Esophagus muscularis mucosa (tissue), 4 donors: ENCODE measurements around the gene RUVBL2. TPM values are rescaled to one million over a fixed set of nuclear protein-coding genes. Genes with fewer than 3 reads are reported as not detected.

ENCODE experiments used
- DNase-seq: peaks from one replicate; pipeline ENCODE4 v3.0.0-alpha.2; 2017; ENCODE audit errors: extremely low spot score
- H3K27ac ChIP-seq, 4 donors: fragments of 200-600 bp; sonication (generic); replicated peaks in 1 of 4; 1 replicate in 3 of 4; 2 replicates in 1 of 4; pipeline ENCODE4 v1.5.1; 2016 to 2019; ENCODE audit warnings: mild to moderate bottlenecking in 1 of 4
- H3K27me3 ChIP-seq, 4 donors: fragments of 200-600 bp; sonication (generic); one replicate each; pipeline versions ENCODE4 v1.5.1 to v1.6.0; 2016 to 2019
- H3K36me3 ChIP-seq, 4 donors: fragments of 200-600 bp; sonication (generic); one replicate each; pipeline ENCODE4 v1.5.1; 2016 to 2019
- H3K4me1 ChIP-seq, 4 donors: fragments of 200-600 bp; sonication (generic); one replicate each; pipeline ENCODE4 v1.5.1; 2016 to 2019
- H3K4me3 ChIP-seq, 4 donors: fragments of 200-600 bp; sonication (generic); 1 replicate in 2 of 4; 2 replicates in 2 of 4; pipeline ENCODE4 v1.5.1; 2016 to 2019; ENCODE audit warnings: mild to moderate bottlenecking in 4 of 4, moderate library complexity in 1 of 4
- H3K9me3 ChIP-seq, 4 donors: fragments of 200-600 bp; sonication (generic); 1 replicate in 3 of 4; 2 replicates in 1 of 4; pipeline ENCODE4 v1.5.1; 2016 to 2019
- EP300 ChIP-seq: sonication (generic); formaldehyde crosslinking; IDR thresholded peaks from one replicate; pipeline ENCODE4 v1.6.1; 2017; ENCODE audit warnings: antibody characterized with exemption
- POLR2A ChIP-seq: fragments of 450-650 bp; IDR thresholded peaks from one replicate; pipeline ENCODE4 v1.6.1; 2017; ENCODE audit warnings: antibody characterized with exemption, moderate library complexity, mild to moderate bottlenecking, low read depth
- POLR2AphosphoS5 ChIP-seq, 2 donors: sonication (generic); formaldehyde crosslinking; IDR thresholded peaks; one replicate each; pipeline ENCODE4 v1.6.1; 2017; ENCODE audit warnings: antibody characterized with exemption in 2 of 2
- WGBS: methylation state at CpG from one replicate; pipeline ENCODE4 v1.1.5; 2018; 5-methylcytosine and 5-hydroxymethylcytosine counted together
- intact Hi-C: fragments of 100-400 bp; cut with DNase I; formaldehyde crosslinking; loops from one replicate; pipeline ENCODE4 v1.15.1; 2023
- total RNA-seq, 4 donors: library from RNA; depleted of rRNA; stranded (reverse); fragments of >200 nt; gene quantifications; one replicate each; pipeline versions ENCODE4 v1.1.0 to v1.2.1, GENCODE V29; 2016
- TF ChIP-seq, protein P1 (sequence below), 3 experiments: fragments of 200-600 bp in 2 of 3; fragments of 450-650 bp in 1 of 3; sonication (generic) in 2 of 3; IDR thresholded peaks; one replicate each; pipeline ENCODE4 v1.5.1; 2017 to 2019; ENCODE audit warnings: antibody characterized with exemption in 3 of 3, mild to moderate bottlenecking in 2 of 3, moderate library complexity in 1 of 3

The RUVBL2 gene
- total RNA-seq, 4 donors from 2014 or later = 72.7 to 113 (median 97.6) TPM

DNA sequence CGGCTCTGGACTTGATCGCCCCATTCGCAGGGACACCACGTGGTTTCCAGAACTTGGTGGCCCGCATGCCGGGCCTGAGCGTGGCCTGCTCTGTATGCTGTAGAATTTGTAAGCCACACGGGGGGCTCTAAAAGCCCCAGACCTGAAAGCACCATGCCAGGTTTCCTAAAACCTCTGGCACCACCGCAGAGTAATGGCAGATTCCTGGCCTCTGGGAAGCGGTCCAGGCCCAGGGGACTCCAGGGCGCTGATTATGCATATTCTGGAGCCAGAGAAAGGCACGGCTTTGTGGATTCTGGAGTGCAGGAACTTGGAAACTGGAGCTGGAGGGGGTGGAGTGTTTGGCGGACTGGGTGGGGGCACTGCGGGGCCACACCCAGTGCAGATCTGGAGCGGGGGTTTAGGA lies 24.9 kb upstream of the RUVBL2 start:
- WGBS = 55% methylated on average over 5 of the region's 15 CpGs
- Histone ChIP-seq H3K27me3 (no peaks in the 10 kb centered on the region), H3K36me3 (peaks cover 26 to 81% (median 70%) of the 10 kb centered on the region in 4 donors), H3K4me3 (no peak overlapping the region), H3K27ac (peak overlapping the region in 3 of 4 donors; percentile 17 to 93 (median 93)), H3K9me3 (no peaks in the 10 kb centered on the region), H3K4me1 (peaks cover 41 to 52% (median 49%) of the 10 kb centered on the region in 4 donors)
- DNase-seq = no peak
- no peak for TF ChIP-seq POLR2A
- TF ChIP-seq EP300 = no peak
- TF ChIP-seq, protein P1, sequence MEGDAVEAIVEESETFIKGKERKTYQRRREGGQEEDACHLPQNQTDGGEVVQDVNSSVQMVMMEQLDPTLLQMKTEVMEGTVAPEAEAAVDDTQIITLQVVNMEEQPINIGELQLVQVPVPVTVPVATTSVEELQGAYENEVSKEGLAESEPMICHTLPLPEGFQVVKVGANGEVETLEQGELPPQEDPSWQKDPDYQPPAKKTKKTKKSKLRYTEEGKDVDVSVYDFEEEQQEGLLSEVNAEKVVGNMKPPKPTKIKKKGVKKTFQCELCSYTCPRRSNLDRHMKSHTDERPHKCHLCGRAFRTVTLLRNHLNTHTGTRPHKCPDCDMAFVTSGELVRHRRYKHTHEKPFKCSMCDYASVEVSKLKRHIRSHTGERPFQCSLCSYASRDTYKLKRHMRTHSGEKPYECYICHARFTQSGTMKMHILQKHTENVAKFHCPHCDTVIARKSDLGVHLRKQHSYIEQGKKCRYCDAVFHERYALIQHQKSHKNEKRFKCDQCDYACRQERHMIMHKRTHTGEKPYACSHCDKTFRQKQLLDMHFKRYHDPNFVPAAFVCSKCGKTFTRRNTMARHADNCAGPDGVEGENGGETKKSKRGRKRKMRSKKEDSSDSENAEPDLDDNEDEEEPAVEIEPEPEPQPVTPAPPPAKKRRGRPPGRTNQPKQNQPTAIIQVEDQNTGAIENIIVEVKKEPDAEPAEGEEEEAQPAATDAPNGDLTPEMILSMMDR (IDR thresholded peaks at IDR 0.05) = no peak
- TF ChIP-seq POLR2AphosphoS5 (IDR thresholded peaks at IDR 0.05) = no peak
- intact Hi-C loops = loop anchor here (5.0 kb wide), 1 partner anchor 97 kb away; the partner anchor contains the start of gene PPP1R15A

DNA sequence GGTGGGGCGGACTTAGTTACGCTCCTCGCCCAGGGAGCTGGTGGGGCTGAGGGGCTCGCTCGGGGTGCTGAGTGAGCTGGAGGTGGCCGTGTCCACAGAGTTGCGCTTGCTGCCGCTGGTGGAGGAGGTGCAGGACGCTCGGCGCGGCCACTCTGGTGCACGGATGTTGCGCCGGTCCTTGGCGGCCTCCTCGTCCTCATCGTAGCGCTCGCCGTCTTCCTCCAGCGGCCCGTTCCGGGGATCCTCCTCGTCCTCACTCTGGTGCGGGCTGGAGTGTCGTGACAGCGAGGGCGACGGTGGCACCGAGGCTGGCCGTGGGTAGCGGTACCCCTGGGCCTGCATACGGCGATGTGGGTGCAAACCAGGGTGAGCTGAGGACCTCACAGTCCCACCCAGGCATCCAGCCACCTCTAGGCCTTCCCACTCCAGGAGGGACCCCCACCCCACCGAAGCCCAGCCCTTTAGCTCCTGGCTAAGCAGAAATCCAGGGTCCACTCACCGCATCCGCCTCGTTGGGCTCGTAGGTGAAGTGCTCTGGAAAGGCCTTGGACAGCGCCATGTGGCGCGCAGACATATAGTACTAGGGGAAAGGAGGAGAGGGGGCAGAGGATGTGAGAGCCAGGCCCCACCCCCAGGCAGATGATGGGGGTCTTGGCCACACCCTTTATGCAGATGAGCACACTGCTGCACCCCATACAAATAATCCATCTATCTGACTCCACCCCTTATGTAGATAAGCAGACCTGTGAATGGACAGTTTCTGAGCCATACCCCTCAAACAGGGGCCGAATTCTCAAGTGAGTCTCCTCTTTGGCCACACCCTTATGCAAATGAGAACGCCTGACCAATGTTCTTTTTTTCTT lies 24.2 kb upstream of the RUVBL2 start:
- Histone ChIP-seq H3K4me3 (no peak overlapping the region), H3K27ac (peak overlapping the region in 2 of 4 donors; percentile 93), H3K27me3 (no peaks in the 10 kb centered on the region), H3K4me1 (peaks cover 35 to 45% (median 42%) of the 10 kb centered on the region in 4 donors), H3K9me3 (no peaks in the 10 kb centered on the region), H3K36me3 (peaks cover 31 to 88% (median 77%) of the 10 kb centered on the region in 4 donors)
- TF ChIP-seq POLR2A (no peak), POLR2AphosphoS5 (IDR thresholded peaks at IDR 0.05) (no peak), EP300 (no peak)
- TF ChIP-seq, protein P1 (IDR thresholded peaks at IDR 0.05) = no peak
- intact Hi-C loops = loop anchor here (5.0 kb wide), 2 partner anchors 97 to 182 kb away; partner anchors contain the start of gene PPP1R15A
- no peak for DNase-seq
- 94% methylated on average over 39 of the region's 45 CpGs for WGBS

DNA sequence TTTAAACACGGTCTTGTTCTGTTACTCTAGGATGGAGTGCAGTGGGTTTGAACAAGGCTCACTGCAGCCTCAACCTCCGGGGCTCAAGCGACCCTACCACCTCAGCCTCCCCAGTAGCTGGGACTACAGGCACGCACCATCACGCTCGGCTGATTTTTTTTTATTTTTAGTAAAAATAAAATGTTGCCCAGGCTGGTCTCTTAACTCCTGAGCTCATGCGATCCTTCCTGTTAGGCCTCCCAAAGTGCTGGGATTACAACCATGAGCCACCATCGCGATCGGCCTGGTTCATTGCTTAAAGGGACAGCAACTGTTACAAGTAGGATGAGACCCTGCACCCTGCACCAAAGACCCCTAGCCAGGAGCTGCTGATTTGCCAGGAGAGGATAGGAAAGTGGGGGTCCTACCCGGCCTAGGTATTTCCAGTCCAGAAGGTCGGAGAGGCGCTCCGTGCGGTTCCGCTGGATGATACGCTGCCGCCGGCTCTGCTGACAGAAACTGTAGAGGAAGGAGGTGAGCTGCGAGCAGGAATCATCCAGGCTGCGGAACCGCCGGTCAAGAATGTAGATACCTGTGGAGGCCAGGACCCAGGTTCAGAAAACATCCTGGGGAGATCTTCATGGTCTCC lies 23.4 kb upstream of the RUVBL2 start:
- Histone ChIP-seq H3K9me3 (no peaks in the 10 kb centered on the region), H3K27me3 (no peaks in the 10 kb centered on the region), H3K4me3 (no peak overlapping the region), H3K27ac (peak overlapping the region in 3 of 4 donors; percentile 32 to 61 (median 51)), H3K4me1 (peaks cover 32 to 41% (median 38%) of the 10 kb centered on the region in 4 donors), H3K36me3 (peaks cover 31 to 96% (median 82%) of the 10 kb centered on the region in 4 donors)
- intact Hi-C loops = loop anchor here (5.0 kb wide), 1 partner anchor 183 kb away; no protein-coding TSS in a partner anchor
- no peak for DNase-seq
- 85% methylated on average over 23 of the region's 23 CpGs for WGBS
- no peak for TF ChIP-seq EP300
- no peak for TF ChIP-seq POLR2A
- TF ChIP-seq, protein P1 (IDR thresholded peaks at IDR 0.05) = no peak
- TF ChIP-seq POLR2AphosphoS5 (IDR thresholded peaks at IDR 0.05) = no peak

DNA sequence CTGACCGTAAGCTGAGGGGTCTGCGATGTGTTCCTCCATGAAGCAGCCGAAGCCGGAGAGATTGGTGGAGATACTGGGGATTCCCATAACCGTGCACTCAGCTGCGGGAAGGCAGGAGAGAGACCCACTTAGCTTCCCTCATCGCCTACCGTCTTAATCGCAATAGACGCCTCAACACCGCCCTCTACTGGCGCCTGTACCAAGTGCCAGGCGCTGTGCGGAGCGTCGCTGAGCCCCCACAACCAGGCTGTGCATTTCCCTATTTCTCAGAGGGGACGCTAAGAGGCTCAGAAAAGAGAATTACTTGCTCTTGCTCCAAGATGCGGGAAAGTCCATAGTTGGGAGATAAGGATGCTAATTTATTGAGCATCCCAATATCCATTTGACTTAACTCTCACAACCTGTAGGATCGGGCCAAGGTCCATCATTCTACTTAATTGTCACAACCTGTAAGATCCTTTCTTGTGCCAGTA lies 22.7 kb upstream of the RUVBL2 start:
- Histone ChIP-seq H3K4me3 (no peak overlapping the region), H3K4me1 (peaks cover 32 to 41% (median 37%) of the 10 kb centered on the region in 4 donors), H3K36me3 (peaks cover 31 to 95% (median 82%) of the 10 kb centered on the region in 4 donors), H3K27me3 (no peaks in the 10 kb centered on the region), H3K27ac (peak overlapping the region in 3 of 4 donors; percentile 32 to 61 (median 51)), H3K9me3 (no peaks in the 10 kb centered on the region)
- intact Hi-C loops = loop anchor here (5.0 kb wide), 1 partner anchor 184 kb away; no protein-coding TSS in a partner anchor
- no peak for DNase-seq
- WGBS = 21% methylated on average over 19 of the region's 19 CpGs
- TF ChIP-seq, protein P1 (IDR thresholded peaks at IDR 0.05) = peak; percentile 85 to 99 (median 95)
- TF ChIP-seq POLR2AphosphoS5 (IDR thresholded peaks at IDR 0.05) (peak; percentile 59 to 64), POLR2A (no peak)
